AG09309 (cell line): ENCODE data around the gene TRAPPC10.

Experiments
- DNase-seq: peaks from one replicate; pipeline ENCODE4 v3.0.0-alpha.2; 2010; ENCODE audit warnings: low read depth
- H3K4me3 ChIP-seq: 2 replicates; pipeline ENCODE4 v1.5.1; 2011; ENCODE audit warnings: mild to moderate bottlenecking, low read depth, low read length, moderate library complexity; ENCODE audit not compliant: control insufficient read depth
- TF ChIP-seq, protein P1 (sequence below): IDR thresholded peaks from 2 replicates; pipeline ENCODE4 v1.5.1; 2011; ENCODE audit warnings: mild to moderate bottlenecking, low read depth, low read length, inconsistent platforms; ENCODE audit not compliant: insufficient read depth, control insufficient read depth; ENCODE audit errors: missing control alignments

Gene TRAPPC10

DNA sequence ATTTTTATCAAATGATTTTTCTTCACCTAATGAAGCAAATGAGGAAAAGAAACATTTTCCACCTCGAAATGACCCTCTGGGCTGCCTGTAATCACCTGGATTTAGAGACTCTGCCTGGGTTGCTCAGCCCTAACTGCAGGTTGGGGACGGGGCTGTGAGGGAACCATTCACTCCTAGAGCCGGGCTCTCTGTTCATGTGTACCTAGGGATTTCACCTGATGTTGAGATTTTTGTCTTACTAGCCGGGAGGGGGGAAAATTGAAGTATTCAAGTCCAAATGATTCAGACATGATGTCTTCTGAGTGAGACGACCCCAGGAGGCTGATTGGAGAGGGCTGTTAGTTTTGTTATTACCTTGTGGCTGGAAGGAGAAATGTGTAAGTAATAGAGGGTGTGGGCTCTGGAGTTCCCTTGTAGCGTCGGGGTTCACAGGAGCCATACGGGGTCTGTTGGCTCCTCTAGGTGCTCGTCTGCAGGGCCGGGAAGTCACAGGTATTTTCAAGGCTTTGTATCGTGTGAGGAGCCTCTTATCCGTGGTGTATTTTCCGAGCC is 52.8 kb downstream of the TRAPPC10 start:
- no peak overlapping the region for H3K4me3 ChIP-seq
- TF ChIP-seq, protein P1, sequence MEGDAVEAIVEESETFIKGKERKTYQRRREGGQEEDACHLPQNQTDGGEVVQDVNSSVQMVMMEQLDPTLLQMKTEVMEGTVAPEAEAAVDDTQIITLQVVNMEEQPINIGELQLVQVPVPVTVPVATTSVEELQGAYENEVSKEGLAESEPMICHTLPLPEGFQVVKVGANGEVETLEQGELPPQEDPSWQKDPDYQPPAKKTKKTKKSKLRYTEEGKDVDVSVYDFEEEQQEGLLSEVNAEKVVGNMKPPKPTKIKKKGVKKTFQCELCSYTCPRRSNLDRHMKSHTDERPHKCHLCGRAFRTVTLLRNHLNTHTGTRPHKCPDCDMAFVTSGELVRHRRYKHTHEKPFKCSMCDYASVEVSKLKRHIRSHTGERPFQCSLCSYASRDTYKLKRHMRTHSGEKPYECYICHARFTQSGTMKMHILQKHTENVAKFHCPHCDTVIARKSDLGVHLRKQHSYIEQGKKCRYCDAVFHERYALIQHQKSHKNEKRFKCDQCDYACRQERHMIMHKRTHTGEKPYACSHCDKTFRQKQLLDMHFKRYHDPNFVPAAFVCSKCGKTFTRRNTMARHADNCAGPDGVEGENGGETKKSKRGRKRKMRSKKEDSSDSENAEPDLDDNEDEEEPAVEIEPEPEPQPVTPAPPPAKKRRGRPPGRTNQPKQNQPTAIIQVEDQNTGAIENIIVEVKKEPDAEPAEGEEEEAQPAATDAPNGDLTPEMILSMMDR: no peak
- no peak for DNase-seq

DNA sequence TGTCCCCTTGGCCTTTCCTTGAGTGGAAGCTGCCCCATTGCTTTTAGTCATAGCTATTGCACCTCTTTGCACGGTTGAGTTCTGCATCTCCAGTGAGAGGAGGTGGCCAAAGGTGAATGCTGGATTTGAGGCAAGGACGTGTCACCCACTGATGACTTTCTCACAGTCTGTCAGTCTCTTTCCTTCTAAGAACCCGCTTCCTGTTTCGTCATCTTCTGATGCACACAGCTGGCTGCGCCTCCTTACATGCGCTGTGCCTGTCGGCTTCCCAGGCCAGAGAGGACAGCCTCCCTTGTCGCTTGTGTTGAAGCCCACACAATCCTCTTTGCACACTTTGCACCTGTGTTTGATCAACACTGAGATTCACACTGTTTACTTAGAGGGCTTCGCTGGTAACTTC is 53.3 kb downstream of the TRAPPC10 start:
- no peak overlapping the region for H3K4me3 ChIP-seq
- TF ChIP-seq, protein P1: no peak
- DNase-seq: no peak

DNA sequence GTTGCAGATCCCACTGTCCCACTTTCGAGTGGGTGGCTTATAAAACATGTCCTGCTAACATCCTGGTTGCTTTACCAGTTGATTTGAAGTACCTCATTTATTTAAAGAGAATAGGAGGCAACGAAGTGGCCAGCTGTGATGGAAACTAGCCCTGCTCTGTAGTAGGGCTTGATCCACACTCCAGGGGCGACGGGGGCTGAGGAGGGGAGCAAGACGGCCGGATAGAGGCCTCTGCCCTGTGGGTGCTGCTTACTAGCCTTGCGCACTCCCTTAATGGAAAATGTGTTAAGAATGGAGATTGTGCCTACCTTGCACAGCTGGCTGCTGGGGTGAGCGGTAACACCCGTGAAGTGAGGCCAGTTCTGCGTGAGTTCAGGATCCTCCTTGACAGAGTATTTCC is 54.0 kb downstream of the TRAPPC10 start:
- DNase-seq: no peak
- TF ChIP-seq, protein P1: no peak

DNA sequence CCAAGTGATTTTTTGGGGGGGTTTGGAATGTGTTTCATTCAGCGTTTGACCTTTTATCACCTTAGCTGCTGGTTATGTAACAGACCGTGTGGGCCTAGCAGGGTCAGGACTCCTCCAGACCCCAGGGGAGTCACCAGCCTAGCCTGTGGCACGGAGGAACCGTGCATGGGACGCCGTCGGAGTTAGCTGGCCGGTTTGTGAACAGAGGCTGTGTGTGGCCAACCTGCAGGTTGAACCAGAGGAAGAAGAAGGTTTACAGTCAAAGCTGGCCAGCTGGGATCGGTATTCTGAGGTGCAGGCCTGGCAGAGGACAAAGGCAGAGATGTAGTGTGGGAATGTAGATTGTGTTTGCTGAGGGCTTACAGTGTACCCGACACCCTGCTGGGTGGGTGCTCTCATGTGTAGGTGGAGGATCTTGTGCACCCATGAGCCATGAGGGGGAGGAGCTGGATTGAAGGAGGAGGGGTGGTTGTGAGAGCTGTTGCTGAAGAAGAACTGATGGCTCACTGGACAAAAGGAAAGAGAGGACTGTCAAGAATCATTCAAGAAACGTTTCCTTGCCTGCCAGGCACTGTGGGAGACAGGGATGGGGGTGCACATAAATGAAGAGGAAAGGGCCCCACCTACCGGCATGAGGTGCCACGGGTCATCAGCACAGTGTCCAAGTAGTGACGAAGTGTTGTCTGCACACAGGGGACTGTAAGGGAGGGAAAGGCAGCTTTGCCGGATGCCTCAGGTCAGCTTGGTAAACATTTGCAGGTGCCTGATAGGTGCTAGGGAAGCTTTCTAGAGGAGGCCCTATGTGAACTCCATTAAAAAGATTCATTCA is 55.1 kb downstream of the TRAPPC10 start:
- no peak for DNase-seq
- H3K4me3 ChIP-seq: no peak overlapping the region
- TF ChIP-seq, protein P1: no peak

More for the DNA sequence above, 54.0 kb downstream of the TRAPPC10 start:
- no peak overlapping the region for H3K4me3 ChIP-seq

DNA sequence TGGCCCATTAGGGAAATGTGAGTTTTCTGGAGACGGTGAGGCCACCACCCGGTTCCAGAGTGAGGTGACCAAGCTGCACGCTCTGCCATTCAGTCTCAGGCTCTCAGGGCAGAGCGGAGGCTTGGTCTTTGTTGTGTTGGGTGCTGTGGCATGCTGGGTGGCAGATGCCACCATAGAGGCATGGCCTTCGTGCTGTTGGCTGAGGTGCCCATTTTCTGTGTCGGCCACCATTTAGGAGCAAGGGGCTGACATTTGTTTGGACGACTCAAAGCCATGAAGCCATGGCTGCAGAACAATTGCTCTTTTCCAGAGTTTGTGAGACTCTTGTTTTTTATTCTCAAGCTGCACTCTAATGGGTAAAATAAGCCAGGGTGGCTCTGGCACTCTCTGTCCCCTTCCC is 58.3 kb downstream of the TRAPPC10 start:
- DNase-seq: no peak
- TF ChIP-seq, protein P1: no peak
- no peak overlapping the region for H3K4me3 ChIP-seq

DNA sequence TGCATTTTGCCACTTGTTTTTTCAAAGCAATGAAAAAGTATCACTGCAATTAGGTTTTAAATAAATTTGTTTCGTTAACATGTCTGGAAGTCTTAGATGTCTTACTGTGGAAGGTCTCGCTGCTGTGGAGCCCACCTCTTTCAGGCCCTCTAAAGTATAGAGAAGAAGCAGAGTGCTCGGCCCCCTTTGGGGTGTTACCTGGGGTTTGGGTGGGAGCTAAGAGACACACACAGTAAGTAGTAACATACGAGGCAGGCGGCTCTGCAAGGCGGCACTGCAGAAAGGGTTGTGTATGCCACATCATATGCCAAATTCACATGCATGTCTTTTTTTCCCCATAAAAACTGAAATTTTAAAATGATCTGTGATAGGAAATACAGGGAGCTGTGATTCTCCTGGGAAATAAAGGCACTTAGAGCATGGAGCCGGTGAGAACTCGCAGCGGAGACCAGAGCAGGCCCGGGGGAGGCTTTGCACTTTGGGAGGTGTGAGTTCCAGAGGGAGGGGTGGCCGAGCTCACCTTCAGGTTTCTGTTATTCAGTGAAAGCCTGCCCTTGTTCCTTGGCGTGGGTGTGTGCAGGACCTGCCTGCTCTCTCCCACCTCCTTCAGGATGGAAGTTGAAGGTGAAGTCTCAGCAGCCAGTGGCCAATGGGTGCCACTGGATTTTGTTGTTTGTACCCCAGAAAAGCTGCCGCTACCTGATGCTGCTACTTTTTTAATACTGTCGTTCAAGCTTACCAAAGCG is 59.4 kb downstream of the TRAPPC10 start:
- TF ChIP-seq, protein P1: peak; percentile 6
- no peak for DNase-seq
- H3K4me3 ChIP-seq: no peak overlapping the region
